Measurements from ENCODE around the gene TNS3. TPM values are rescaled to one million over a fixed set of nuclear protein-coding genes. Genes with fewer than 3 reads are reported as not detected.

The TNS3 gene
- total and polyA plus RNA-seq, 9 of the 15 experiments (the other 6 are each of a cell fraction or from before 2014, with no cell fraction given): 0.20 TPM; not detected in 8

GRCh38 chr7:47508389-47509380, 73.2 kb downstream of the TNS3 start (continued):
- TF ChIP-seq ESRRB (CRISPR knock-in tag; IDR thresholded peaks at IDR 0.05; ENCODE audit: borderline replicate concordance) (no peak), RHOXF2B (CRISPR knock-in tag; conservative IDR thresholded peaks at IDR 0.05) (no peak), NR0B1 (IDR thresholded peaks at IDR 0.05; ENCODE audit: partially characterized antibody) (no peak), ARID2 (IDR thresholded peaks at IDR 0.05) (no peak), ZNF77 (CRISPR knock-in tag; IDR thresholded peaks at IDR 0.05) (no peak)

GRCh38 chr7:47507522-47507921, 74.4 kb downstream of the TNS3 start:
- no peaks in the 10 kb centered on the region for H3K36me3 ChIP-seq (ENCODE audit: control insufficient read depth, insufficient read depth, low read length)
- no TSS peak for BruUV-seq (replicated peaks)
- in situ Hi-C loops (cut with MboI): no loop called here
- no peak for TF ChIP-seq JUND (IDR thresholded peaks at IDR 0.05; ENCODE audit: borderline replicate concordance, low read depth, low read length)
- TF ChIP-seq JUND (tag; IDR thresholded peaks at IDR 0.05; ENCODE audit: borderline replicate concordance, low read depth, low read length): no peak
- TF ChIP-seq PKNOX1 (IDR thresholded peaks at IDR 0.05): no peak
- no peak for TF ChIP-seq ZNF134 (CRISPR knock-in tag; conservative IDR thresholded peaks at IDR 0.05)
- no peak for TF ChIP-seq RFX7 (CRISPR knock-in tag; IDR thresholded peaks at IDR 0.05)
- TF ChIP-seq ARID3B (CRISPR knock-in tag; IDR thresholded peaks at IDR 0.05; ENCODE audit: borderline replicate concordance): no peak
- no peak for TF ChIP-seq RBM34 (IDR thresholded peaks at IDR 0.05; ENCODE audit: borderline replicate concordance, insufficient read depth, low read length)
- no peak for TF ChIP-seq PURB (CRISPR knock-in tag; IDR thresholded peaks at IDR 0.05; ENCODE audit: low read depth)
- TF ChIP-seq ZC3H11A (IDR thresholded peaks at IDR 0.05; ENCODE audit: low read depth, low read length): no peak
- TF ChIP-seq MITF (IDR thresholded peaks at IDR 0.05): no peak

More at GRCh38 chr7:47507522-47507921, 74.4 kb downstream of the TNS3 start:
- H3K4me3 ChIP-seq: no peak overlapping the region
- H3K9ac ChIP-seq (ENCODE audit: insufficient read depth in 1 of 2, low read depth in 2 of 2, low read length in 2 of 2): no peak overlapping the region
- ATAC-seq: no peak
- H3K9me3 ChIP-seq (replicated peaks; ENCODE audit: control insufficient read depth, insufficient read depth, low read depth, low read length): no peaks in the 10 kb centered on the region
- H3K4me2 ChIP-seq (ENCODE audit: insufficient read depth, low read length): no peak overlapping the region
- no peaks in the 10 kb centered on the region for H3K79me2 ChIP-seq (ENCODE audit: control insufficient read depth, insufficient read depth, low read length)
- H3K9me1 ChIP-seq (ENCODE audit: control insufficient read depth, insufficient read depth, low read length): no peaks in the 10 kb centered on the region
- 0 out of 2 replicates have a peak, but pooled peaks cover 4% of the 10 kb centered on the region for H4K20me1 ChIP-seq (replicated peaks; ENCODE audit: control insufficient read depth, insufficient read depth, low read length)
- intact Hi-C loops (cut with micrococcal nuclease): no loop called here
- H3K4me1 ChIP-seq (replicated peaks in 1 of 2; ENCODE audit: control insufficient read depth in 2 of 2, insufficient read depth in 2 of 2, low read length in 2 of 2): no peaks in the 10 kb centered on the region
- WGBS (ENCODE audit: insufficient coverage, low coverage, missing lambda C conversion rate): 3% methylated on average over 9 of the region's 9 CpGs
- CTCF ChIA-PET (ENCODE audit: low intra/inter-chr PET ratio): no interaction called here
- peaks cover 13 to 76% of the 10 kb centered on the region in 2 experiments for H3K27me3 ChIP-seq (ENCODE audit: control insufficient read depth in 2 of 2, insufficient read depth in 2 of 2, low read length in 2 of 2)
- FAIRE-seq: no peak
- no peak overlapping the region for H2AFZ ChIP-seq (ENCODE audit: low read depth, low read length)
- no peak overlapping the region for H3K27ac ChIP-seq (ENCODE audit: extremely low read depth, low read depth, low read length)
- POLR2A ChIA-PET: interaction anchor here (0.7 to 1.3 kb wide), 2 partner anchors 19 to 346 kb away, joined by 3 read pairs; no protein-coding TSS in a partner anchor
- DNase-seq (ENCODE audit: extremely low read depth in 1 of 4, low spot score in 3 of 4): no peak
